22Rv1 (cell line): ENCODE data around the gene UPK2.
A peak's percentile ranks its signal among the peaks of the same experiment; 100 is the strongest.

Source experiments
- H3K27ac ChIP-seq: fragments of 450-650 bp; 2 replicates; pipeline ENCODE4 v1.5.1; 2017
- ZFX ChIP-seq: fragments of 450-650 bp; IDR thresholded peaks from 2 replicates; pipeline ENCODE4 v1.6.1; 2017; ENCODE audit warnings: antibody characterized with exemption, borderline replicate concordance
- TF ChIP-seq, protein P1 (sequence below): fragments of 450-650 bp; IDR thresholded peaks from 2 replicates; pipeline ENCODE4 v1.5.1; 2017; ENCODE audit warnings: mild to moderate bottlenecking

UPK2 gene

DNA sequence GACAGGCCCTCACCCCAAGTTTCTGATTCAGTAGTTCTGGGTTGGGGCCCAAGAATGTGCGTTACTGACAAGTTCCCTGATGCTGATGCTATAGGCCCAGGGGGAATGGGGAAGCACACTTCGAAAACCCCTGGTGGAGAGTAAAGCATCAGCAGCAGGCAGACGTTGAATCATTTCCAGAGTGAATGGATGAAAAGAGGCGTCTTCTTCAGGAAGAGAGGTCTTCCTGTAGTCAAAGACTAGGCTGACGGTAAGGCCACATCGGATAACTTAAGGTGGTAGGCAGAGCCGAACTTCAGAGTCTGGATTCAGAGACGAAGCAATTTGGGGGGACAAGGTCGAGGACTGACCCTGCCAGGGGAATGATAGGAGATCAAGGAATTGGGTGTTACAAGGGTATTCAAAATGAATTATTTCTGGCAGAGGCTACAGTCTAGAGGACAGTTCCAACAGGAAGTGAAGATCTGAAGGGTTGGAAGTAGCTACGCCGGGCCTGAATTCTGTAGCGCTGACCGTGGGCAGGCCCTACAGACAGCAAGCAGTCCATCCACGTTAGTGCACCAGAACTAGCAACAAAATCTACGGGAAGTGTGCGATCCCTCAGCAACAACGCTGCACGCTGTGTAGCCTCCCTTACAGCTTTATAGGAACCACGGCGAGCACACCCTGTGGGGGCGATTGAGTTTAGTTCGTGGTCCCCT lies 41.0 kb downstream of the UPK2 start:
- TF ChIP-seq, protein P1, sequence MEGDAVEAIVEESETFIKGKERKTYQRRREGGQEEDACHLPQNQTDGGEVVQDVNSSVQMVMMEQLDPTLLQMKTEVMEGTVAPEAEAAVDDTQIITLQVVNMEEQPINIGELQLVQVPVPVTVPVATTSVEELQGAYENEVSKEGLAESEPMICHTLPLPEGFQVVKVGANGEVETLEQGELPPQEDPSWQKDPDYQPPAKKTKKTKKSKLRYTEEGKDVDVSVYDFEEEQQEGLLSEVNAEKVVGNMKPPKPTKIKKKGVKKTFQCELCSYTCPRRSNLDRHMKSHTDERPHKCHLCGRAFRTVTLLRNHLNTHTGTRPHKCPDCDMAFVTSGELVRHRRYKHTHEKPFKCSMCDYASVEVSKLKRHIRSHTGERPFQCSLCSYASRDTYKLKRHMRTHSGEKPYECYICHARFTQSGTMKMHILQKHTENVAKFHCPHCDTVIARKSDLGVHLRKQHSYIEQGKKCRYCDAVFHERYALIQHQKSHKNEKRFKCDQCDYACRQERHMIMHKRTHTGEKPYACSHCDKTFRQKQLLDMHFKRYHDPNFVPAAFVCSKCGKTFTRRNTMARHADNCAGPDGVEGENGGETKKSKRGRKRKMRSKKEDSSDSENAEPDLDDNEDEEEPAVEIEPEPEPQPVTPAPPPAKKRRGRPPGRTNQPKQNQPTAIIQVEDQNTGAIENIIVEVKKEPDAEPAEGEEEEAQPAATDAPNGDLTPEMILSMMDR, result no peak
- no peak for TF ChIP-seq ZFX
- peak overlapping the region; percentile 78 for H3K27ac ChIP-seq

DNA sequence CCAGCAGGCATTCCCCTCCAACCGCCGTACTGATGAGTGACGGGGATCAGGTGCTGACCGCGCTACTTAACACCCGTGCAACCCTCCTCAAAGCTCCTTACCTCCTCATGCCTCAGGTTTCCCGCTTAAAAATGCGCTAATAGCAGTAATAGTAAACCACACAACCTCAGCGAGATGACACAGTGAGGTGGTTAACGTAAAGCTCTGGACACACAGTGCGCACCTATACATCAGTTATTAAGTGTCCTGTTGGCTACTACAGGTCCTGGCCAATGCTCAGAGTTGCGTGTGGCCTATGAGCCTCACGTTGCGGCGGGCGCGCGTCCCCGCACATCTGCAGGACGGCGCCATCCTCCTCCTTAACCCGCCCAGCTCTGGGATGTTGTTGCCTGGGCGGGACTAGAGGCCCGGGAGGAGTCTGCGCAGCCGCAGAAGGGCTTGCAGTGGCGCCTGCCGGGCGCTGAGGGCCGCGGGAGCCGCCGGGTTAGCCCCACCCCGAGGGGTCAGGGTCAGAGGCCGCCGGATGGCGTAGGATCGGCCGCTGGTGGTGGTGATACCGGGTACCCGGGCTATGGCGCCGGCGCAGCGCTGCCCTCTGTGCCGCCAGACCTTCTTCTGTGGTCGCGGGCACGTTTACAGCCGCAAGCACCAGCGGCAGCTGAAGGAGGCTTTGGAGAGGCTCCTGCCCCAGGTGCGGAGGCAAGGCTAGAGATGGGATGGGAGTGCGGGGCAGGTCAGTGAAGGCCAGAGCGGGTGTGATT lies 41.7 kb downstream of the UPK2 start, which contains the start of gene CENATAC:
Gene CENATAC, plus strand, starts transcription at position 512 of the 761 bp plus-strand sequence. Its CDS starts 60 bp downstream, at position 572.
- TF ChIP-seq ZFX, result no peak
- TF ChIP-seq, protein P1, result no peak
- H3K27ac ChIP-seq, result peak within 1 kb of the TSS; percentile 78

DNA sequence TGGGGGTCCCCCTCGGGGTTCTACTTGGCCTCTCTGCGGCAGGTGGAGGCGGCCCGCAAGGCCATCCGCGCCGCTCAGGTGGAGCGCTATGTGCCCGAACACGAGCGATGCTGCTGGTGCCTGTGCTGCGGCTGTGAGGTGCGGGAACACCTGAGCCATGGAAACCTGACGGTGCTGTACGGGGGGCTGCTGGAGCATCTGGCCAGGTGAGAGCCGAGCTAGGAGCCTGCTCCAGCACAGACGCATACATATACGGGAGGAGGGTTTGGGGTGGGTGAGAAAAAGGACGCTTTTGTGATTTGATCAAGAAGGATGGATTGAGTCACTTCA lies 42.3 kb downstream of the UPK2 start:
- no peak for TF ChIP-seq ZFX
- TF ChIP-seq, protein P1, result no peak
- peak overlapping the region; percentile 78 for H3K27ac ChIP-seq

DNA sequence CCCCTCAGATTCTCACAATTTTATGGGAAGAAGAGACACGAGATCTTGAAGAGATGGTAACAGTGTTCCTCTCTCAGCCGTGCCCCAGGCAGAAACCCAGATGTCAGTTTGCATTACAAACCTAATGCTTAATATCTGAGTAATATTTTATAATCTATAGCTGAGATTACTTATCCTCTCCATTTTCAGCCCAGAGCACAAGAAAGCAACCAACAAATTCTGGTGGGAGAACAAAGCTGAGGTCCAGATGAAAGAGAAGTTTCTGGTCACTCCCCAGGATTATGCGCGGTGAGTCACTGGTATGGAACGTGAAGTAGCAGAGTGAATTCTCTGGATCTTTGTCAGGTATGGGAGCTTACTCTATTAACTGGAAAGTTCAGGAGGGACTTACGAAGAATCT lies 42.7 kb downstream of the UPK2 start:
- TF ChIP-seq, protein P1, result no peak
- no peak for TF ChIP-seq ZFX
- H3K27ac ChIP-seq, result peak overlapping the region; percentile 78

DNA sequence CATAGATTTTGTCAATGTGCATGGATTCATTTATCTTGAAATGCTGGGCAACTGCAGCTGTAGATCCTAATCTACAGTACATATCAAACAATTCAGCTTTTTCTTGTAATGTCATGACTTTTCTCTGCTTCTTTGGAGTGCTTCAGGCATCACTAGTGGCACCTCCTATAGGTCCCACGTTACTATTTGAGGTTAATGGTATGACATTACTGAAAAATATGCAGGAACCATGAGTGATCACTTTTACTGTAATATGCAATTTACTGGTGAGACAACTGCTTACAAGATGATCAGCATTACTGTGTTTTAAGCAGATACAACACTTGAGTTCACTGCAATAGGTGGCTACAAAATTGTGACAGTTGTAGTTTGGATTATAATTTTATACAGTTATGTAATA lies 44.8 kb downstream of the UPK2 start:
- TF ChIP-seq, protein P1, result no peak
- no peak for TF ChIP-seq ZFX
- H3K27ac ChIP-seq, result no peak overlapping the region

- no peak overlapping the region for H3K27ac ChIP-seq
- no peak for TF ChIP-seq ZFX
- TF ChIP-seq, protein P1, result no peak
These were observed 50.6 kb downstream of the UPK2 start for GRCh38 chr11:119006656-119007055.
